HG02973 (cell line): ENCODE data around the gene SERINC2.
"Not testable (repeated sequence)": the region's sequence is repeated elsewhere in the genome, so short reads cannot be mapped to it uniquely, and the experiment has no call there.

Experiments used
- ATAC-seq: cut with Tn5 transposase; IDR thresholded peaks from one replicate; pipeline ENCODE4 v1.9.1; 2021; ENCODE audit warnings: moderate library complexity; ENCODE audit not compliant: unreplicated experiment

Gene SERINC2

GRCh38 chr1:31431351-31432257, 18.6 kb downstream of the SERINC2 start:
- ATAC-seq, result not testable (repeated sequence)

DNA sequence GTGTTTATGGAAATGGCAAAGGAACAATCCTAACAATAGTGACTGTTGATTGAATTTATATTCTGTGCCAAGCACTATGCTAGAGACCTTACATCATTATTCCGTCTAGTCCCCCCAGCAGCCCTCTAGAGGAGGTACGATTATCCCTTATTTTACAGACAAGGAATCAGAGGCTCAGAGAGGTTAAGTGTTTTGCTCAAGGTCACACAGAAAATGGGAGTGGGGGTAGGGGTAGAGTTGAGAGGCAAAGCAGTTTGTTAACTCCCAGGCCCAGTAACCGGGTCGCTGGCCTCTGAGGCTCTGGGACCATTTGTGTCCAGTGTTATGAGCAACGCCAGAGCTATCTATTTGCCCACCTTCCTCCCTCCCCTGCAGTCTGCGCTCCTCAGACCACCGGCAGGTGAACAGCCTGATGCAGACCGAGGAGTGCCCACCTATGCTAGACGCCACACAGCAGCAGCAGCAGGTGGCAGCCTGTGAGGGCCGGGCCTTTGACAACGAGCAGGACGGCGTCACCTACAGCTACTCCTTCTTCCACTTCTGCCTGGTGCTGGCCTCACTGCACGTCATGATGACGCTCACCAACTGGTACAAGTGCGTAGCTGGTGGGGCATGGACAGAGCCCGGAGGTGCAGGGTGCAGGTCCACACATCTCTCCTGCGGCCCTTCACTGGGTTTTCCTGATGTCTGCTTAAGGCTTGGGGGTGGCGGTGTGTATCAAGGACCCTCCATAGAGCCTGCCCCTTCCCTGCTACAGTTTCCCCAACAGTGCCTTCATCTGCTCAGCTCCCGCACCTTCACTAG, 19.8 kb downstream of the SERINC2 start:
- ATAC-seq, result no peak

DNA sequence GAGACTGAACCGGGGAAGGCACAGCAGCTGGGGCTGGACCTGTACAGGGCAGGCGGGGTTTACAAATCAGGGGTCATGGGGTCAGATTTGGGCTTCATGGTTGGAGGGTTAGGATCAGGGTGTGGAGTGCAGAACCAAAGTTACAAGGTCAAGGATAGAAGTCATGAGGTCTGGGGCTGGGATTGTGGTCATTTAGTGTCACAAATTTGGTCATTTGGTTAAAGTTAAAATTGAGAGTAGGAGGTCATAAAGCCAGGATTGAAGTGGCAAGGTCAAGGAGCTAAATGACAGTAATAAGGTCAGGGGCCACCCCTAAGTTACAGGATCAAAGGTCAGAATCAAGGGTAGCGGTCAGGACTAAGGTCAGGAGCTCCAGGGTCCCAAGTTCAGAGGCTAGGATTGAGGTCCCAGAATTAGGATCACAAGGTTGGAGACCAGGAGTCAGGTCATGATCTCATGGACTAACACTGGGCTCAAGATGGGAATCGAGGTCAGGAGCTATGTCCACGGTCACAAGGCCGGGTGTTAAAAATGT, 20.4 kb downstream of the SERINC2 start:
- no peak for ATAC-seq

DNA sequence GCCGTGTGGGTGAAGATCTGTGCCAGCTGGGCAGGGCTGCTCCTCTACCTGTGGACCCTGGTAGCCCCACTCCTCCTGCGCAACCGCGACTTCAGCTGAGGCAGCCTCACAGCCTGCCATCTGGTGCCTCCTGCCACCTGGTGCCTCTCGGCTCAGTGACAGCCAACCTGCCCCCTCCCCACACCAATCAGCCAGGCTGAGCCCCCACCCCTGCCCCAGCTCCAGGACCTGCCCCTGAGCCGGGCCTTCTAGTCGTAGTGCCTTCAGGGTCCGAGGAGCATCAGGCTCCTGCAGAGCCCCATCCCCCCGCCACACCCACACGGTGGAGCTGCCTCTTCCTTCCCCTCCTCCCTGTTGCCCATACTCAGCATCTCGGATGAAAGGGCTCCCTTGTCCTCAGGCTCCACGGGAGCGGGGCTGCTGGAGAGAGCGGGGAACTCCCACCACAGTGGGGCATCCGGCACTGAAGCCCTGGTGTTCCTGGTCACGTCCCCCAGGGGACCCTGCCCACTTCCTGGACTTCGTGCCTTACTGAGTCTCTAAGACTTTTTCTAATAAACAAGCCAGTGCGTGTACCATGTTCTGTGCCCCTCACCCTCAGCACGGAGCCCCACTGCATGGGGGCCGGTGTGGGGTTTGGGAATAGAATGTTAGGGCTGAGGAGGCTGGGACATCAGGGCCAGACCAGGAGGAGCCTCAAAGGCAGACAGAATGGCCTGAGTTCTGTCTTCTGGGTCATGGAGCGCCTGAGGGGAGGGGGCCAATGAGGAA, 21.3 kb downstream of the SERINC2 start:
- no peak for ATAC-seq

DNA sequence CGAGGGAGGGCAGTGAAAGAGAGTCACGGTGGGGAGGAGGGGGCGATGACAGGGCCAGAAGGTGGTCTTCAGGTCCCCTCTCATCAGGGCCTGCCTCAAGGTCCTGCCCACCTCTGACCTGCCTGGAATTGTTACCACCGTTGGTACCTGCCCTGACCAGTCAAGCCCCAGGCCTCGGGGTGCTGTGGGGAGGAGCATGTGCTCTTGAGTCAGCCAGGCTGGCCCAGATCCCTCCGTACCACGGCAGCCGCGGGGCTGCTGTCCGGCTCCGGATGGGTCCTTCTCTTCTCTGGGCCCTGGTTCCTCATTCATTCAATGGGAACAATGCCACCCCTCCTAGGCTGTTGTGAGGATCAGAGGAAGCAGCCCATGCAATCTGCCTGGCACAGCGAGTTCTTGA, 22.0 kb downstream of the SERINC2 start:
- no peak for ATAC-seq

GRCh38 chr1:31435471-31436409, 22.7 kb downstream of the SERINC2 start:
- no peak for ATAC-seq

GRCh38 chr1:31436596-31437432, 23.8 kb downstream of the SERINC2 start:
- no peak for ATAC-seq

- no peak for ATAC-seq
Measured at GRCh38 chr1:31437433-31438037, 24.5 kb downstream of the SERINC2 start.

GRCh38 chr1:31439276-31439675, 26.3 kb downstream of the SERINC2 start:
- no peak for ATAC-seq

DNA sequence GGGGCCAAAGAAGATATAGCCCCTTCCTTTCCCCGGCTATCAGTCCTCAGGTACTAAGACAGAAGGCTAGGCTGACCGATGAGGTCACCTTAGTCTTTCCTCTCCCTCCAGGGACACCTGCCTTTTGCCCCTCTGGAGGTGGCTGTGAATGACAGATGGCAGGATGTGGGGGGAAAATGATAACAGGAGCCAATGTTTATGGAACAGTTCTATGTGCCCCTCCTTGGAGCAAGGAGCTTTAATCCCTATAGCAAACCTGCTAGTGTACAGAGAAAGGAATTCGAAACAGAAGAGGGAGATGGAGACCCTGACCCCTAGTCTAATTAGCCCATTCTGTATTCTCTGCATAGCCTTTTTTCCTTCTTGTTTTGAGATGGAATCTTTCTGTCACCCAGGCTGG, 28.1 kb downstream of the SERINC2 start:
- ATAC-seq, result no peak

DNA sequence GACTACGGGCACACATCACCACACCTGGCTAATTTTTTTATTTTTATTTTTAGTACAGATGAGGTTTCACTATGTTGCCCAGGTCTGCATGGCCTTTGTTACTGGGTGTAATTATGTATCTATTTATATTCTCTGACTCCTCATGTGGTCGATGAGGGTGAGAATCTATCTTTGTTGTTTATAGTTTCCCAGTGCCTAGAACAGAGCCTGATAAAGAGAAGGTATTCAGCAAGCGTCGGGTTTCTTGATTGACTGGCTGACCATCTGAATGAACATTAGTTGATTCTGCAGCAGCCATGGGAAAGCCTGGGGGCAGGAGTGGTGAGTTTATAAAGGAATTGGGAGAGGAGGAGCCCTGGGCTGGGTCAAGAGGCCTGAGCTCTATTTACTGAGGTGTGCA, 28.5 kb downstream of the SERINC2 start:
- ATAC-seq, result no peak

- no peak for ATAC-seq
Measured at GRCh38 chr1:31441970-31442647, 29.1 kb downstream of the SERINC2 start.

GRCh38 chr1:31442648-31442994, 29.6 kb downstream of the SERINC2 start:
- no peak for ATAC-seq

DNA sequence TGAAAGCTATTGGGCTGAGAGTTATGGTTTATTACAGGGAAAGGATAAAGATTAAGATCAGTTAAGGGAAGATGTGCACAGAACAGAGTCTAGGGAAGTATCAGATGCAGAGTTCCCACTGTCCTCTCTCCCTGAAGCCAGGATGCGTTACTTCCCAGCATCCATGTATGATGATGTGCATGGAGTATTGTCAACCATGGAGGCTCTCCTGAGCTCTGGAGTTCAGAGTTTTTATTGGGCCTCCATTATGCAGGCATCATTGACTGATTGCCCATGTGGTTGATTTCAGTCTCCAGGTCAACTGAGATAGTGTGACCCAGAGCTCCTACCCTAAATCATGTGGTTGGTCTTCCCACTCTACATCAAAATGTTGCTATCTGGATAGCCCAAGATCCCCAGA, 30.7 kb downstream of the SERINC2 start:
- ATAC-seq, result no peak

DNA sequence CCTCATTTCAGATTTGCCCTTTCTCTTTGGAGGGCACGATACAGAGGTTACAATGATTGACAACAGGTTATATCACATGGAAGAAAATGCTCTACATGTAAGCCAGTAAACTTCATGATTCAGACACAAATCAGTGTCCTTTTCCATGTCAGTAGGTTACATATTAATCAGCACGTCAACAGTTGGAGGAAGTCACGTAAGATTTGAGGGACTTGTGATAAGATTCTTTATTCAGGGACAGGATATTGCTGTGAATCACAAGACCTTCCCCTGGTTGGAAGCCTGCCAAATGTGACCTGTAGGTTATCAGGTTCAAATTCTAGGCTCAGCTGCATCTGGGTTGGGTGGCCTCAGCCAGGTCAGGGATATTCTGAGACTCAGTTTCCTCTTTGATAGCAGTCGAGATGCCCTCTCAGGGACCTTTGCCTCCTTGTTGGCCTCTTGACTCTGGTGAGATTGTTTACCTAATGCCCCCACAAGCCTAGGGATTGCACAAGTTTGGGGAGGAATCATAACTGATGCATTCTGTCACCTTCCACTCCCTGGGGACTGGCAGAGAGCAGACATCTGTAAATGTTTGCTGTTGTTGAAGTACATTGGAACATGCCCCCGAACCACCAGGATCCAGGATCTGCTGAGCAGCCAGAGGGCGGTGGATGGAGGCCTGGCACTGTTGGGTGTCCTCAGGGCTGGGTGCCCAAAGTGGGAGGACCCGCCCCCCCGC, 31.9 kb downstream of the SERINC2 start:
- ATAC-seq, result no peak

- no peak for ATAC-seq
Measured at GRCh38 chr1:31445951-31446350, 32.9 kb downstream of the SERINC2 start.

DNA sequence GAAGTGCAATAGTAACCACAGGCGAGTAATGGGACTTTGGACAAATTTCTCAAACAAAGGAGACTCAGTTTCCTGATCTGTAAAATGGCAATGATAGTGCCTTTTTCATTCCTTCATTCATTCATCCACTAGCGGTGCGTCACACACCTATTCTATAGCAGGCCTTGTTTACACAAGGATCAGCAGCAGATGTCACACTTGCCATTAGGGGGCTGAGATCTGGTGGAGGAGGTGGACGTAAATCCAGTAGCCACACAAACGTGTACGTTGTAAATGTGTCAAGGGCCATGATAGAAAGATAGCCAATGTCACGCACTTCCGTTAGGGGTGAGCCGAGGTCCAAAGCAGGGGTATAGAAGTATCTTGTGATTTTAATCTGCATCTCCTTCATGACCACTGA, 34.2 kb downstream of the SERINC2 start:
- no peak for ATAC-seq
